Endothelial cell of umbilical vein (primary cell): Measurements from ENCODE around the gene STYXL1.

Experiments used
- MAX ChIP-seq: IDR thresholded peaks from 2 replicates; pipeline ENCODE4 v1.6.1; 2011; ENCODE audit not compliant: insufficient read depth, insufficient read length
- MYC ChIP-seq: IDR thresholded peaks from one replicate; pipeline ENCODE4 v1.6.1; 2011; ENCODE audit warnings: mild to moderate bottlenecking, low read depth, low read length
- POLR2A ChIP-seq: IDR thresholded peaks from 2 replicates; pipeline ENCODE4 v1.6.1; 2012; ENCODE audit warnings: low read depth, mild to moderate bottlenecking, control low read depth, low read length
- POLR2AphosphoS5 ChIP-seq: IDR thresholded peaks from 2 replicates; pipeline ENCODE4 v1.6.1; 2012; ENCODE audit warnings: low read depth, mild to moderate bottlenecking, control low read depth, low read length, moderate library complexity; ENCODE audit not compliant: insufficient read depth

GRCh38 chr7:75981453-75982305 lies 66.1 kb downstream of the STYXL1 start:
- no peak for TF ChIP-seq POLR2A
- no peak for TF ChIP-seq MAX
- TF ChIP-seq MYC, result no peak
- TF ChIP-seq POLR2AphosphoS5, result no peak
